Measurements from ENCODE around the gene COL5A2.

The COL5A2 gene

DNA sequence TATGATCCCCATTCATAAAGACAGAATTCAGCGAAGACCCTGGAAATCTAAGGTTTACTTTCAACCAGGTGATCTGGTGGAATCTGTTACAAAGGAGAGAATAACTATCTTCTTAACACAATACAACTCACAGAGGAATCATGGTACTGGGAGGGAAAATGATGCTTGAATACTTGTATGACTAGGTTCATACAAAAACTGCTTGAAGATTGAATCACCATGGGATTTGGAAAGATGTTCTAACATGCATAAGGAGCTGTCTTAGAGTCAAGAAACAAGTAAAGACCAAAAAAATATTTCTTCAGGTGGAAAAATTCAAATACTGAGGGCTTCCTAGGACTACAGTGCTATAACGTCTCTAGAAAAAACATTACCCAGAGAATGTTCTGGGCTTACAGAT is 32.2 kb downstream of the COL5A2 start:
- DNase-seq (ENCODE audit: low read depth), result no peak

DNA sequence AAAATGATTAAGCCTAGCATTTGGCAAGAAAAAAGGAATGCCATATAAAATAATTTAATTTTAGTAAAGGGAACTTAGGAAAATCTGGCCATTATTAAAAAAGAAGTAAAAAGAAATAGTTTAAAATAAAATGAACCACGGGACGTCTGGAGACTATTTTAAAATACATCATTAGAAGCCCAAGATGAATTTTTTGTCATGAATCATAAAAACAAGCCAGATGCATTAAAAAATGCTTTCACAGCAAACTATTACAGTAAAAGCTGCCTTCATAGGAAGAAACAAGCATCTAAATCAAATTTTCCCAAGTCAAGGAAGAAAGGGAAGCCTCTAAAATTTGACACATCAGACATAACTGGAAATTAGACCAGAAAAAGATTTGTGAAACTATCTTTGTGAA is 33.0 kb downstream of the COL5A2 start:
- DNase-seq (ENCODE audit: low read depth), result no peak

DNA sequence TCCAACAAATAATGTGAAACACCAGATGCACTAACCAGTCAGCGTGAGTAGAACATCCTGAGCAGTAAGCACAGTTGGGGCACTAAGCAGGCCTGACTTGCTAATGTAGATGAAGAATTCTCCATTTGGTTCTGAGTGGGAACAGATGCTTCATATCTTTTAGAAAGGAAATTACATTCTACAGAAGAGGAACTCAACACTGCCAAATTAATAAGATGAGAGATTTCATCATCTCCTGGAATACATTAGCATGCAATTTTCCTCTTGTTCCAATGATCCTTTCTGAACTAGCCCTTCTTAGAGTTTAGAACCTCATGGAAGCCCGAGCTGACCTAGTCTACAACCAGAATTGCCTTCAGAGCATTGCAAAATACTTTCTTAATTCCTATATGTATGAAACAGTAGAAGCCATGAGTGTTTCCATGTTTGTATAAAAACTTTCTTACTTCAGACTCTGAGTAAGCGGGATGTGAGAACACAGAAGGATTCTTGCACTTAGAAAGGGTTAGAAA is 34.8 kb downstream of the COL5A2 start:
- no peak for DNase-seq (ENCODE audit: low read depth)

DNA sequence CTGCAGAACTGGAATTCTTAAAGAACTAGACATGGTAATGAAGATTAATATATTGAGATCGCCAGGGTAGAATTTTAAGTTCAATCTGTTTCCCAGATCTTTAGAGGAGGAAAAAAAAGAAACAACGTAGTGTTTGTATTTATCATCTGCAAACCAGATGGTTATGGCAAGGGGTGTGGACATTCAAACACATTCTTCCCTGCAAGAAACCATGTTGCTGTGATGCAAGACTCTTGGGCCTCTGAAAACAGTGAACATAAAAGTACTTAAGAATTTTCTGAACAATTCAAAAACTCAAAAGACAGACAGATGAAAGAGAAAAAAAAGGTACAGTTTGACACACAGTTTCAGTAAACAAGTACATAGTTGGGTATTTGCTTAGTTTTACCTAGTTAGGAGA is 35.6 kb downstream of the COL5A2 start:
- no peak for DNase-seq (ENCODE audit: low read depth)

DNA sequence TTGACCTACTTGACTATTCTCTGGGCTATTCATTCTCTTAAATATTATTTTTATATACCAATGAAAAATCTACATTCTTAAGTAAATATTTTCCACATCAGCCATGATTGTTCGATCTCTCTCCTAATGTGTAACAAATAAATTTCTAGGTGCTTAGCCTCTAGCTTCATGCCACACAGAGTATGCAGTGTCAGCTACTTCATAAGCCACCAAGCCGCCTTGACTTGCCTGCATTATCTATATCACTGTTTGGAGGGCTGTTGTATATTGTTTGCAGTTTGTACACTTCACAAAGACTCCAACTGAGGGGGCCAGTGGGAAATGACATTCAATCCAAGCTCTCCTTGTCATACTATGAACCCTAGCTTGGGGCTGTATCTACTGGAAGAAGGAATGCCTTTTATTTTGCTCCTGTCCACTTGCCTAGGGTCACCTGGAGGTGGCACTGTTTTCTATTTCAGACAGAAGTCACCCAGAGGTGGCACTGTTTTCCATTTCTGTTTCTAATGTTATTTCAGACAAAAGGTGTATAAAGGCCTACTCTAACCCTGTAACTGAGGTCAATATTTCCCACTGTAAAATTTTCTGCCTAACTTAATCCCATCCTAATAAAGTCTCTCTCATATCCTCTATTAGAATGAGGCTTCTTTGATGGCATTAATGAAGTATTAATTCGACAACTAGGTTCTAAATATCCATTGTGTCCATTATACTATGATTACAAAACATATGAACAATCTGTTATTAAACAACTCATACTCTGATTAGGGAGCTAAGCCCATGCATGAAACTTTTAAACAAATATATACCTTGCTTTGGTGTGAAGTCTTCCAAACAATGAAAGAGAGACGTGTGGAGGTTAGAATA is 36.4 kb downstream of the COL5A2 start:
- DNase-seq (ENCODE audit: low read depth), result no peak

DNA sequence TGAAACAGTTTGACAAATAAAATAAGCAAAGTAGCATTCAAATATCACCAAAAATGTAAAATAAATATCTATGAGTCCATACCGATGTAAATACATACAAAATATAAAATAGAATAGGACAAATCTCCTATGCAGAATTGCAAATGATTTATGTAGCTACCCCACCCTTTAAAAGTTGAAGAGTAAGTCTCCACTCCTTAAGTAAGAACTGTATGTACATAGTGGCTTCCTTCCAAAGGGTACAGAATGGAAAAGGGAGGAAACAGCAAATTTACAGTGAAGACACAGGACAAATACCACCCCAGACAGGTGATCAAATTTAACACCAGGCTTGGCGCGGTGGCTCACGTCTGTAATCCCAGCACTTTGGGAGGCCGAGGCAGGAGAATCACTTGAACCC is 40.8 kb downstream of the COL5A2 start:
- no peak for DNase-seq (ENCODE audit: low read depth)

DNA sequence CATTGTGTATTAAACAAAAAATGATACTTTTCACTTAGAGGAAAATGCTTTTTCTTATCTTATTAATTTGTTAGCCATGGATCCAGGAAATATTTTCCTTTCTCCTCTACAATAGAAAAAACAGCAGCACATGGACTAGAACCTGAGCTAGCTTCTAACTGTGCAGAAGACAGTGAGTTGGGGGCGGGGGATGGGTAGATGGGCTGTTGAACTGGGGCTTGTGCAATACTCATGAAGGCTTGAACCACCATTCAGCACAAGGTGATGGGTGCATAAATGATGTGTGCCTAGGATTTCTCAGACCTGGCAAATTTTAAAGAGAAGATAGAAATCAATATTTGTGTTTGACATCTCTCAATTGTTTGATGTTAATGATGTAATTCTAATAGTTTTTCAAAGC is 42.0 kb downstream of the COL5A2 start:
- no peak for DNase-seq (ENCODE audit: low read depth)

DNA sequence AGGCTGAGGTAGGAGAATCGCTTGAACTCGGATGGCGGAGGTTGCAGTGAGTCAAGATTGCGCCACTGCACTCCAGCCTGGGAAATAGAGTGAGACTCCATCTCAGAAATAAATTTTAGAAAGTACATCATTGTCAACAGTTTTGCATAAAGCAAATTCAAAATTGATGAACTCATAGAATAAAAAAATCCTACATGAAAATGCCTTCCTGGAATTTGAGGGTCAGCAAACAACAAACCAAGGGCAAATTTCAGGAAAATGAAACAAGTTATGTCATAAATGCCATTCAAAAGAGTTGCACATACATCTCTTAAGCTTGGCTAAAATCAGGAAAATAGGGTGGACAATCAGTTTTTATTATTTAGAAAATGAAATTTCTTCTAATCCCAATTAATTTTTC is 45.1 kb downstream of the COL5A2 start:
- DNase-seq (ENCODE audit: low read depth), result no peak

DNA sequence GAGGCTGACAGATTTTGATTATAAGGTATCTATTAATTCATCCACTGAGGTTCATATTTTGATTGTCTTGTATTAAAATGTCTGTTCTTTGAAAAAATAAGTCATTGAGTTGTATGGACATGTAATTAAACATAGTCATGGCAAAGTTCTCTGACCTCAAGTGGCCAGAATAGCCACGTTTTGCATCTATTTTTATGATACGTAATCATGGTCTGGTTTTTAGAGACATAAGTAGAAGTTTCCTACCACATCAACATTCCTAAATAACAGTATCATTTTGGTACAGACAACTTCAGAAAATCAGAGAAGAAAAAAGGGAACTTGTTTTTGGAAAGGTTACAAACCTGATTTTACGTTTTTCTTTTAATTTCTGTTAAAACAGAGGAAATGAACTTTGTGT is 47.6 kb downstream of the COL5A2 start:
- no peak for DNase-seq (ENCODE audit: low read depth)

DNA sequence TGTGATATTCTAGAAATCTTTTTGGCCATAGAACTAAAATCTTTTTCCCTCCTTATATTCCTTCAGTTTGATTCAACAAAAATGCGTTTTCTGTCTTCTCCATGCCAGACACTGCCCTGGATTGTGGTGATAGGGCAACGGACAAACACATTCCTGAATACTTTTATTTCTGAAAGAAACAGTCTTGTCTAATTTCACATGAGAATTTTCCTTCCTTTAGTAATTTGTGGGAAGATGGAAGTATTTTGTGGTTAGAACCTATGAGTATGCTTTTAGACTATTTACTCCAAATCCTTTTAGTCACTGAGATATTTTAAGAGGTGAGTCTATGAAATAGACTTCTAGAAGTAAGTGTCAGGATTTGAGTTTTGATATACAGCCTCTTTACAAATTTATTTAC is 49.6 kb downstream of the COL5A2 start:
- DNase-seq (ENCODE audit: low read depth), result no peak

DNA sequence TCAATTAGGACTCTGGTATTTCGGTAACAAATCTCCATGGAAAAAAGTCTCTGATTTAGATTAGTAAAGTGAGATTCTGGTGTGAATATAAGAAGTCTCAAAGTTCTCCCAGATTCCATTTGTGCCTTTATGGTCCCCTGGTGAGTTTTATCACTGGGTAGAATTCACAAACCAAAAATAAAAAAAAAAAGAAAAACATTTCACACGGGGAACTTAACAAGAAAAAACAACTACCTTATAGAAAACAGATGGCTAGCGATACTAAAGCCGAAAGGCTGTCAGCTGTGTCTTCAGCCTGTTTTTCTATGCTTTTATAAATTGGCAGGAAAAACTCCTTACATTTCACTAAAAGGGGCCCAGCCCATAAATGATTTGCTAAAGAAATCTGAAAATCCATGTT is 50.6 kb downstream of the COL5A2 start:
- DNase-seq (ENCODE audit: low read depth), result no peak

DNA sequence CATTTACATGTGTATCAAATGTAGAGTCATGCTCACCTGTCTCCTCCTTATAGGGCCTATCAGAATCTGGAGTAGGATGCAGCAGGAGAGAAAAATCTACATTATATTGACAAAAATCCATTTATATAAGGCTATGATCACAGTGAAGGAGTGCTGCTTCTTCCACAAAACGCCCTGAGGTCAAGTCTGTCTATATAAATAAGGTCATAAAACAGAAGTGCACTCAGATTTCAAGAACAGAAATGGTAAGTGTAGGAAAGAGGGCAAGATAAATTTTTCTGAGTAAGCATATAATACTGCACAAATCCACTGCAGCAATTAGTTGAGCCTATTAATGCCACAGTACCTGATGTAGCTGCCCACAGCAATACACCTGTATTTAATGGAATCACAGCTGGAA is 51.8 kb downstream of the COL5A2 start:
- DNase-seq (ENCODE audit: low read depth), result no peak

DNA sequence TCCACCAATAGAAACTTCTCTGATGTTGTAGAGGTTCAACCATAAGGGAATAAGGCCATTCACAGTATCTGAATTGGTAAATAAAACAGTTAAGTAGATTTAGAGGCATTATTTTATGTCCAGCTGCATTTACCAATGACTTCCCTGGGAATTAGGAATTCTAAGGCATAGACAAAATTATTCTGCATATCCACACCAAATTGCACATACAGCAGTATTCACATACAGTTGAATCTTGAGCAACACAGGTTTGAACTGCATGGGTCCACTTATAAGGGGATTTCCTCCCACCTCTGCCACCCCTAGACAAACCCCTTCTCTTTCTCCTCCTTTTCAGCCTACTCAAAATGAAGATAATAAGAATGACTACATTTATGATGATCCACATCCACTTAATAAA is 54.4 kb downstream of the COL5A2 start:
- DNase-seq (ENCODE audit: low read depth), result no peak

DNA sequence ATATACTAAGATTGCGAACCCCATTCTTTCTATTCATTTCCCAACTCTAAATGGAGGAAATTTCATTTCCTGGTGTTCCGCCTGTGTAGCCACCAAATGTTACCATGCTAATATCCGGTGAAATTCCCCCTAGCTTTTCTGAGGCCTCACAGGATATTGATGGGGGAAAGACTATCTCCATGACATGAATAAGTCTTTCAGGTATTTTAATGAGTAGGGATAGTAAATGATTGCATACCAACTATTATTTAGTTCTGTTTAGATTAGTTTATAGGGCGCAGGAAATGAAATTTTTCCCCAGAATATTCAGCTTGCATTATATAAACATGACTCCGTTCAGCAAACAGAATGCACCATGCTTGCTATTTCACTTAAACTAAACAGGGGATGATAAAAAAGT is 55.4 kb downstream of the COL5A2 start:
- no peak for DNase-seq (ENCODE audit: low read depth)

DNA sequence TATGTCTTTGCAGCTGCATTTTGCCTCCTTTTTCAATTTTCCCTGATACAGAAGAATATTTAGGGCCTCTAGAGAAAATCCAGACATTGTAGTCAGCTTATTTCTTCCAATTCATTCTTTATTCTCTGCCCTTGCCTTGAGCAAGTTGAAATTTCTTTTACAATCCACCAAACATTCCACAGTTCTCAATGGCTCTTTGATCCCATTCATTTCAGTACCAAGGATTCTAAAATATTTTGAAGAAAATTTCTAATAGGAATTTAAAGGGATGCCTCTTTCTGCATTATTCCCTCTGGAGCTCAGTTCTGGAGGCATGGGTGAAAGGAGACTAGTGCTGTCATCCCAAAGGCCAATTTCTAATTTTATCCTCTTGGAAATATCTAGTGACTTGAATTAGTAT is 61.2 kb downstream of the COL5A2 start:
- DNase-seq (ENCODE audit: low read depth), result no peak

DNA sequence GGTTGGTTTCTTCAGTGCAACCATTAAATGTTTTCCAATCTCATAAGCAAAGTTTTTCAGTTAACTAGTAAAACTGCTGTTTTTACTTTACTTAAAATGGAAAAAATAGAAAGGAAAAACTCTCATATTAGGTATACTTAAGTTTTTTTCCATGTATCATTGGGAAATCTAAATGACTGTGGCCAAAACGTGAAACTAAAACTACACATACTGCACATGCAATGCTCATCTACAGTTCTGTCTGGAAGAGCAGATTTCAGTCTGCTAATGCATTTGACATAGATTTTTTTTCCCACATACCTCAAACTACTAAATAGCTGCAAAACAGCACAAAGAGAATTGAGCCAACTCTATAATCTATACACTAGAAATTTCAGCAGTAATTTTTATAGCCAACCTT is 62.6 kb downstream of the COL5A2 start:
- DNase-seq (ENCODE audit: low read depth), result no peak

DNA sequence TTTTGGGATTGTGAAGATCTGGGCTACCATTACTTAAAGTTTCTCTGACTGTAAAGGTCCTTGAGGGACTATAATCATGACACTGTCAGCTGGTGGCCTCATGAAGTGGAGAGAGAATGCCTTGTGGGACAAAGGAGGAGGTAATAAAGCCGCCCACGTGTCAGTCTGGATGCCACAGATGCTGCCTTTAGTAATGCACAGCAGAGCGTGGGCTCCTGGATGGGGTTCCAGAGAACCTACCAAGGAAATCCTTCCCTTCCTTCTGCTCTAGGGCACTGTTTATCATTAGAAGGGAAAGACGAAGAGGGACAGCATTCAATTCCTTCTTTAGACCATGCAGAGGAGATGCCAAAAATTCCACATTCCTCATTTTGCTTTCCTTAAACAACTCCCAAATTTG is 63.5 kb downstream of the COL5A2 start:
- DNase-seq (ENCODE audit: low read depth), result no peak

DNA sequence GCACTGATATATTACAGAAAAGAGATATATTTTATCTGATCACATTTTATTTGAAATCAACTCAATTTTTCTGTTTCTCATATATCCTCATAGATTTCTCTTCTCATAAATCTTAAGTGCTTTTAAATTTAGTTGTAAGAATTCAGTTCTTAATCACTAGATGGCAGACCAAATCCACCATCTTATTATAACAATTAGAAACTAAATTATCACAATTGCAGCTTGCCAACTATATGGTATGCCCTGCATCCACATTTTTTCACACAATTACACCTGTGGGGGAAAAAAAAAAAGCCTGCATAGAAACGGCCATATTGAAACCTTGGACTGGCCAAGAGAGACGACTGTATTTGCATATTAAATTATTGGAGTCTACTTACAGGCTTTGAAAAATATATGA is 64.4 kb downstream of the COL5A2 start:
- DNase-seq (ENCODE audit: low read depth), result no peak

DNA sequence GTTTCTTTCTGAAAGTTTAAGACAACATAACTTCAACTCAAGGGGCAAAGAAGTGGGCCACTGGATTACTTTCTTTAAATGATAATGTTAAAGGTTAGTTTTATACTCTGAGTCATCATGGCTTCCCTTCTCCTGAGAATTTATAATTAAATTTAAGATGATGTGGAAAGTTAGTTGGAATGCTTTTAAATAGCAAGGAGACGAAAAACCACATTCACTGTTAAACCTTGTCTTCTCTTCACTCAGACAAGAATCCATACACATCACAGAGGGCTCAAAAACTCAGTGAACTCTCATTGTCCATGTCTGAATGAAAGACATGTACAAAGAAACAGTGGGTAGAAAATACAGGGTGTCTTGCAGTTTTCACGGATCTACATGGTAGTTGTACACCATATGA is 65.6 kb downstream of the COL5A2 start:
- DNase-seq (ENCODE audit: low read depth), result no peak

DNA sequence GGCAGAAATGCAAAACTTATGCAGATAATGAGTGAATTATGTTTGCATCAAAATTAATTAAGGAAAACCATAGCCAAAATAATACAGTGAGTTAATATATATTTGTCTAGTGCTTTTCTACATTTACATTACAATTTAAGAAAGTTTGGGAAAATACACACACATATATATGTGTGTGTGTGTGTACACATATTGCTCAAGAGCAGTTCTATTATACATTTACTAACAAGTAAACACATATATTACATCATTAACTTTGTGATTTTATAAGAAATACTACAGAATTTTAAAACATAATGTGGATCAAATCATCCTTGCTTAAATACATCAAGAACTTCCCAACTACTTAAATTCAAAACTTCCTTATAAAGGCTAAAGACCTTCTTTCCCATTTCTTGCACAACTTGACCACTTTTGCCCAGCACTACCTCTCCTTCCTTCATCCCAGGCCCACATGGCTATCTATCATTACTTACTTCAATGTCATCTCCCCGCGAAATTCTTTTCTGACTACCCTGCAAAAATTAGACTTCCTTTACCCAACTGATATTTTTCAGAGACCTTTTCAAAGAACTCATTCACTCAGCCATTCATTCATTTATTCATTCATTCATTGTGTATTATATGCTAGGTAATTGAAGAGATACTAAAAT is 68.4 kb downstream of the COL5A2 start:
- no peak for DNase-seq (ENCODE audit: low read depth)

DNA sequence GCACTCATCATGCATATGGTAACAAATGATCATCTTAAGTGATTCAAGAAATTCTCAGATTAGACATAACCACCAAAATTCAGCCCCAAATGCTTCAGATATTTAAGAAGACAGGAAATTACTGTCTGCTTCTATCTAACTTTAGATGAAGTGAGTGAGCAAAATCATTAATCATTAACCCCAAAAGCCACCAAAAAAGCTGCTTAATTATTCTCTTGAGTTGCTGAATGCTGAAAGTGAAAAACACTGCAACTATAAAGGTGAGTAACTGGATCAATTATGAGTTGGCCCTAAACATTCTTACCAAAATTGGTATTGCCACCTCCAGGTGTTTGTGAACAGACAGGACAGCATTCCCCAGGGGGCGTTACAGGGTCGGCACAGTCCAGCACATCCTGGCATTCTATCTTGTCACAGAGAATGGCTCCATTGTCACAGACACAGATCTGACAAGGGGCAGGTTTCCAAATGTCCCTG is 69.6 kb downstream of the COL5A2 start:
- DNase-seq (ENCODE audit: low read depth), result no peak

DNA sequence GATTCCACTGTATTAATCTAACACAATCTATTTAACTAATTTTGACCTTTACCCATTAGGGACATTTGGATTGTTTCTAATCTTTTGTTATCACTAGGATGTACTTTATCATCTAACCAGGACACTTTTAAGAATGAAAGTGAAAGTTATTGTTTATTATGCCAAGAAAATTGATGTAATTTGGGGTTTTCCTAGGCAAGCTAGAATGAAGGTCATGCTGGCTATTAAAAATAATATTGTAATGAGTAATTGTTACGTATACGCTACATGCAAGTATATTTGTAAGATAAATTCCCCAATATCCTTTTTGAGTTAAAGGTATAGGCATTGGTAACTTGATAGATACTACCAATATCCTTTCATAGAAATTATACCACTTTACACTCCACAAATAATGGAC is 74.6 kb downstream of the COL5A2 start:
- no peak for DNase-seq (ENCODE audit: low read depth)

DNA sequence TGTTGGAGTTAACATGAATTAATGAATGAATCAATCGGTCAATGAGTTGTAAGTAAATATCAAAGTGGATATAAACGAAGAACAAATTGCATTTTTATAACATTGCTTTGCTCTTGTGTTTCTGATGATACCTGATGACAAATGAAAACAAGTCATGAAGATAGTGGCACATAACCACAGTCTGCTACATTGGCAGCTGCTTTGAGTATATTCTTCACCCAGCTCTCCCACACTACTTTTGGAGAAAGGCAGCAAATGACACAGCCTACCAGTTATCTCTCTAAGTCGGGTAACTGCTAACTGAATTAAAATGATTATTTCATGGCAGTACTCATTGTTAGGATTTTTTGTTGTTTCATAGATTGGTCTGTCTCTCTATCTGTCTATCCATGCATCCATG is 76.8 kb downstream of the COL5A2 start:
- no peak for DNase-seq (ENCODE audit: low read depth)

DNA sequence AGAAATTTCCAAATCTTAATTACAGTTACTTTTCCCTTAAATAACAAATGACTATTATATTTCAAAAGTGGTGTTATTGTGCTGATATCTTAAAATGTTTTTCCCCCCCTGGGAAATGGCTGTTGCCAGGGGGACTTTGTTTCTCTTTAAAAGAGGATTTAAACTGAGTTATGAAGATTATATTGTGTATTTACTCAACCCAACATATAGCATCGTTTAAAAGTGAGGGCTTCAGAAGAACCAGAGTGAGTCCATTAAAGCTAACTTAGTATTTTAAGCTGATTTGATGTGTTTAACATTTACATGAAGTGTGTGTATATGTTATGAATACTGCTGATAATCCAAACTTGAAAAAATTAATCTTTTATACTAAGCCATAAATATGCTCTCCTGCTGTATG is 81.6 kb downstream of the COL5A2 start:
- DNase-seq (ENCODE audit: low read depth), result no peak

Data from activated T-helper 9 cell treated with anti-CD3 and anti-CD28 coated beads, Interleukin-2, amount 50 U/mL, for 16 hours (primary cell).